Thymus (tissue), 11 donors: ENCODE results near the gene SORCS3. TPM values are rescaled to one million over a fixed set of nuclear protein-coding genes. Genes with fewer than 3 reads are reported as not detected.

Source experiments
- DNase-seq, 9 donors: peaks; one replicate each; pipeline ENCODE4 v3.0.0-alpha.2; 2013; ENCODE audit warnings: low spot score in 9 of 9, low read depth in 6 of 9, missing footprints in 1 of 9
- H3K27ac ChIP-seq, 2 donors: one replicate each; pipeline ENCODE4 v1.5.1; 2013; ENCODE audit warnings: control low read depth in 1 of 2, low read depth in 1 of 2, low read length in 1 of 2, mild to moderate bottlenecking in 1 of 2, moderate library complexity in 1 of 2
- H3K27me3 ChIP-seq, 2 donors: one replicate each; pipeline ENCODE4 v1.5.1; 2013; ENCODE audit warnings: low read length in 1 of 2; ENCODE audit not compliant: control insufficient read depth in 2 of 2, insufficient read depth in 1 of 2
- H3K36me3 ChIP-seq, 2 donors: one replicate each; pipeline ENCODE4 v1.5.1; 2013; ENCODE audit warnings: low read length in 1 of 2, mild to moderate bottlenecking in 1 of 2, moderate library complexity in 1 of 2; ENCODE audit not compliant: control insufficient read depth in 2 of 2, insufficient read depth in 2 of 2
- H3K4me1 ChIP-seq, 2 donors: one replicate each; pipeline ENCODE4 v1.5.1; 2013; ENCODE audit warnings: low read length in 2 of 2; ENCODE audit not compliant: control insufficient read depth in 2 of 2, insufficient read depth in 2 of 2
- H3K4me3 ChIP-seq, 2 donors: one replicate each; pipeline ENCODE4 v1.5.1; 2013; ENCODE audit warnings: low read length in 2 of 2, control low read depth in 1 of 2, mild to moderate bottlenecking in 1 of 2
- H3K9me3 ChIP-seq, 2 donors: one replicate each; pipeline ENCODE4 v1.5.1; 2013; ENCODE audit warnings: low read length in 1 of 2, mild to moderate bottlenecking in 1 of 2; ENCODE audit not compliant: control insufficient read depth in 2 of 2, insufficient read depth in 1 of 2
- WGBS: extraction: QIAGEN DNeasy Blood & Tissue Kit; methylation state at CpG from one replicate; pipeline ENCODE4 v1.1.7; 2013; 5-methylcytosine and 5-hydroxymethylcytosine counted together
- polyA plus RNA-seq: library from polyadenylated mRNA; stranded (reverse); fragments of 200-250 nt; gene quantifications from one replicate; pipeline ENCODE4 v1.2.3, GENCODE V29; 2013
- total RNA-seq: library from RNA; stranded (reverse); fragments of 120-200 nt; gene quantifications from one replicate; pipeline ENCODE4 v1.2.4, GENCODE V29; 2013
- donor health status: healthy.

The SORCS3 gene
- total and polyA plus RNA-seq, 2 donors = 0.05 TPM

DNA sequence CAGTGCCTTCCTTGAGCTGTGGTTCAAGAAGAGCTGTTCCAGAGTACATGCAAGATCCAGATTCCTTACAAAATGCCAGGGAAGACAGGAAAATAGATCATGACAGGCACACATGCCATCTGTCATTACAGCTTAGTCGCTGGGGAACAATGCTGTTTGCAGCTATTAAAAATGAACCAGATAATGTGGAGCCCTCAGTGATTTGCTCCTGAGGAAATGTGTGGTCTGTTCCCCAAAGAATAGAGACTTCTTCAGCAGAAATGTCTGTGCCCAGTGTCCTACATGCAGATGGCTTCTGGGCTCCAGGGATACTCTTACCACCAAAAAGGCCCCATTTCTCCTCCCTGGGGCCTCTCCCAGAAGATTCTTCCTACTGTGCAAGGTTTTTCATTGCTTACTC is 627.9 kb downstream of the SORCS3 start:
- 79% methylated on average over 1 of the region's 1 CpG for WGBS

DNA sequence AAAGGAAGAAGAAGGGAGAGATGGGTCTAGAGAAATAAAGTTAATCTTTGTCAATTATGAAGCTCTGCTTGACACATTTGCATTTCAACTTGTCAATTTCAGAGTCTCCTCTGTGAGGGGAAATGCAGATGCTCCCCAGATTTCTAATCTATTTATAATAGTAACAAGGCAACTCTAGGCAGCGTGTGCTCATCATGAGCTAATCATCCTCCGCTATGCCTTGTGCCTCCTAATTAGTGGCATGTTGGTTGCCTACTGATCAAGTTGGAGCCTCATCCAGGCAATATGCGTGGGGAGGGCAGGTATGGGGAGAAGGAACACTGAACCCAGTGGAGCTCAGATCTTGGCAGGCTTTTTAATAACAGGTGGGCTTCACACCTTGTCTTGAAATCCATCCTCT is 628.6 kb downstream of the SORCS3 start:
- WGBS = 87% methylated on average over 3 of the region's 3 CpGs
- H3K4me3 ChIP-seq = no peak overlapping the region
- no peaks in the 10 kb centered on the region for H3K27me3 ChIP-seq
- H3K9me3 ChIP-seq = no peaks in the 10 kb centered on the region
- no peaks in the 10 kb centered on the region for H3K4me1 ChIP-seq
- DNase-seq = no peak
- no peaks in the 10 kb centered on the region for H3K36me3 ChIP-seq
- no peak overlapping the region for H3K27ac ChIP-seq

More for the DNA sequence above, 627.9 kb downstream of the SORCS3 start:
- DNase-seq = no peak
- H3K36me3 ChIP-seq = no peaks in the 10 kb centered on the region
- no peaks in the 10 kb centered on the region for H3K9me3 ChIP-seq
- no peak overlapping the region for H3K4me3 ChIP-seq
- no peaks in the 10 kb centered on the region for H3K4me1 ChIP-seq
- no peak overlapping the region for H3K27ac ChIP-seq
- H3K27me3 ChIP-seq = no peaks in the 10 kb centered on the region

DNA sequence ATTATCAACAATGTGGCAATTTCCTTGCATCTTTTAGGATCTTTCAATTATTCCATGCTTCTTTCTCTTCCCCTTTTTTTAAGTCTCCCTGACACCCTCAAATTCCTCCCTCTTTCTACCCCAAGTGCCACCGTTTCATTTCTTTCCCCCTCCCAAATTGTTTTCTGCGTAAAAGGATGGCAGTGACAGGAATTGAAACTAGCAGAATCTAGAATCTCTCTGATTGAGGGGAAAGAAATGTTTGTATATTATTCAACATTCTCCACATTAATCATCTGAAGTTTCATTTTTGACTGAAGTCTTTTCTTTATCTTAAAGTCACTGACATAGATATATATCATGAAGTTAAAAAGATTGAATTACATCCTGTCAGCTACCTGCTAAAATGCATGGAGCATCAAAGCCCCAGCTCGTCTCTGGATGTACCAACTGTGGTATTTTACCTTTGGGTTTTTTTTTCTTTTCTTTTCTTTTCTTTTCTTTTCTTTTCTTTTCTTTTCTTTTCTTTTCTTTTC is 633.5 kb downstream of the SORCS3 start:
- Histone ChIP-seq H3K36me3 (no peaks in the 10 kb centered on the region), H3K27me3 (no peaks in the 10 kb centered on the region), H3K4me1 (no peaks in the 10 kb centered on the region), H3K9me3 (no peaks in the 10 kb centered on the region), H3K27ac (no peak overlapping the region), H3K4me3 (no peak overlapping the region)
- 78% methylated on average over 3 of the region's 3 CpGs for WGBS
- DNase-seq = no peak

DNA sequence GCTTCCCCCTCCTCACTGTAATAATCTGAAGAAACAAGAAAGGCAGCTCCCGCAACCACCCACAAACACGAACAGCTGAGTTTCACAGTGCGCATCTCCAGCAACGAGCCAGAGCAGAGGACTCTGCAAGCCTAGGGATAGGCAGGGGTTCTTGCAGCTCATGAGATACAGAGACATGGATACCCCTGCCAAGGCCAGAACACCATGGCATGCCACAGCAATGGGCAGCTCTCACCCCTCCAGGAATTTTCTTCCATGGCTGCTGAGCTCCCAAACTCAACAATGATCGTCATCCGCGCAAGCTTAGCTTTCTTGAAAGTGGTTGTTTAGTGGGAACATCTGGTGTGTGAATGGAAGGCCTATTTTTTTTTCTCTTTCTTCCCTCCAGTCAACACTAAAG is 637.3 kb downstream of the SORCS3 start:
- WGBS = 94% methylated on average over 7 of the region's 7 CpGs
- Histone ChIP-seq H3K4me1 (no peaks in the 10 kb centered on the region), H3K27me3 (no peaks in the 10 kb centered on the region), H3K27ac (no peak overlapping the region), H3K36me3 (no peaks in the 10 kb centered on the region), H3K4me3 (no peak overlapping the region), H3K9me3 (no peaks in the 10 kb centered on the region)
- DNase-seq = no peak

DNA sequence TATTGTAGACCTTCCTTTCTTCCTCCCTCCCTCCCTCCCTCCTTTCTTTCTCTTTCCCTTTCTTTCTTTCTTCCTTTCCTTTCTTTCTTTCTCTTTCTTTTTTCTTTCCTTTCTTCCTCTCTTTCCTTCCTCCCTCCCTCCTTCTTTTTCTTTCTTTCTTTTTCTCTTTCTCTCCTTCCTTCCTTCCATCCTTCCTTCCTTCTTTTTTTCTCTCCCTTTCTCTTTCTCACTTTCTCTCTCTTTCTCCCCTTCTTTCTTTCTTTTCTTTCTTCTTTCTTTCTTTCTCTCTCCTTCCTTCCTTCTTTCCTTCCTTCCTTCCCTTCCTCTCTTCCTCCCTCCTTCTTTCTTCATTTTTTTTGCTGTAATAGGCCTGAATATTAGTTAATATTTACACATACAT is 638.0 kb downstream of the SORCS3 start:
- Histone ChIP-seq H3K27me3 (no peaks in the 10 kb centered on the region), H3K36me3 (no peaks in the 10 kb centered on the region), H3K9me3 (no peaks in the 10 kb centered on the region), H3K4me1 (no peaks in the 10 kb centered on the region), H3K27ac (no peak overlapping the region), H3K4me3 (no peak overlapping the region)
- DNase-seq = no peak

DNA sequence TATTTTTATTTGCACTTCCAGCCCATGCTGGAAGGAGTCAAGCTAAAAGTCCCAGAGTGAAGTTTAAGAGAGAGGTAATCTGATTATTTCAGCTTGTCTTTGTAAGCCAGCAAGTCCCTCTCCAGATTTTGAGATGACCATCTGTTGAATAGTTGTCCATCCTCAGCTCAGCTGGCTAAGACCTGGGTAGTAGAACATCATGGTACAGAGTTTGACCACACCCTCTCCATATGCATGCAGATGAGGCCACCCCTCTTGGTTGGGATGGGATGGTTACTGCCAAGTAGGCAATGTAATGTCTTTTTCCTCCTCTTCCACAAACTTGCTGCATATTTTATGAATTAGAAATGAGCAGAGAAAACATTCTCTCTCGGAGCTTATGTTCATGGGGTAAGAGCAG is 639.8 kb downstream of the SORCS3 start:
- no peak overlapping the region for H3K4me3 ChIP-seq

DNA sequence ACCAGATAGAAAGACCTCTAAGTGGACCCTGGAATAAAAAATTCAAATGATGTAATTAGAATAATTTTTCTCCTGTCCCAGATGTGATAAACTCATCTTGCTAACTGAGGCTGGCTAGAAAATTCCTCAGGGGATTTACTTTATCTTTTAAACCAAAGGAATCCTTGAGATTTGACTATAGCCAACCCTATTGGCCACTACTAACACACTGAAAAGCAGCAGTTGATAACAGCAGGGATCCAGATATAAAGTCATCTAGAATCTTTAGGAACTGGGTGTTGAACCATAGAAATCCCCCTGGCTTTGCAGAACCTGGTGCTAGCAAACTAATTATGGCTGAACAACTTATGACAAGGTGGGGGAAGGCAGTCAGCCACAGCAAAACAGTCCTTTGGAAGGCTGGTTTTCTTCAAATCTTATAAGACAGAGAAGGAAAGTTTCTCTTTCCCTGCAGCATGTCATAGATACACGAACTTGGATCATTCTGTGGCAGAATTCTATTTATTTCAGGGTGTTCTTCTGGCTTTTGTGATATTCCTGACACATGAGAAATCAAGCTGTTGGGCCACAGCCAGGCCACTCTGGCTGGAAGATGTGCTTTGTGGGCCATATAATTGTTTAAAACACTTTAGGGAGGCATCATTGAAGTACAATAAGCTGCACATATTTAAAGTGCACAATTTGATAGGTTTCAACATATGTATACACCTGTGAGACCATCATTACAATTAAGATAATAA is 643.6 kb downstream of the SORCS3 start:
- Histone ChIP-seq H3K4me1 (no peaks in the 10 kb centered on the region), H3K27ac (no peak overlapping the region), H3K4me3 (no peak overlapping the region), H3K36me3 (no peaks in the 10 kb centered on the region), H3K9me3 (no peaks in the 10 kb centered on the region), H3K27me3 (no peaks in the 10 kb centered on the region)
- no peak for DNase-seq
- 44% methylated on average over 1 of the region's 1 CpG for WGBS

More for the DNA sequence above, 639.8 kb downstream of the SORCS3 start:
- H3K9me3 ChIP-seq = no peaks in the 10 kb centered on the region
- H3K27me3 ChIP-seq = no peaks in the 10 kb centered on the region
- H3K4me1 ChIP-seq = no peaks in the 10 kb centered on the region
- WGBS = 91% methylated on average over 1 of the region's 1 CpG
- H3K36me3 ChIP-seq = no peaks in the 10 kb centered on the region
- no peak for DNase-seq
- no peak overlapping the region for H3K27ac ChIP-seq

DNA sequence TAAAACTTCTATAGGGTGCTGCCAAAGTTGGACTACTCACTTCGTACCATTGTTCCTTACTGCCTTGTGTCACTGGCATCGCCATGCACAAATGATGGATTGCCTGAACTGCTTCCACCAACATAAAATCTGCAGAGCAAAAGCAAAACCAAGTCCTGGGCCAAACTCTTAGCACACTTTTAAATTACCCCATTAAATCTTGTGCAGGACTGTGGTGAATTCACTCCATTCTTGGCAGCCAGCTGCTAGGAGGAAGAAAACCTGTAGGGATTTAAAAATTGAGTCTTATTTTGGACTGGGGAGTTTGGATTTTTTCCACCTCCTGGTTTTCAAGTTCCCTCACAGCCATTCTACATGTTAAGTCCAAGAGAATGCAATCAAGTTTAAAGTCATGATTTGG is 646.9 kb downstream of the SORCS3 start:
- Histone ChIP-seq H3K27ac (no peak overlapping the region), H3K27me3 (no peaks in the 10 kb centered on the region), H3K4me1 (no peaks in the 10 kb centered on the region), H3K36me3 (no peaks in the 10 kb centered on the region), H3K9me3 (no peaks in the 10 kb centered on the region), H3K4me3 (no peak overlapping the region)
- WGBS = 51% methylated on average over 2 of the region's 2 CpGs
- DNase-seq = no peak

DNA sequence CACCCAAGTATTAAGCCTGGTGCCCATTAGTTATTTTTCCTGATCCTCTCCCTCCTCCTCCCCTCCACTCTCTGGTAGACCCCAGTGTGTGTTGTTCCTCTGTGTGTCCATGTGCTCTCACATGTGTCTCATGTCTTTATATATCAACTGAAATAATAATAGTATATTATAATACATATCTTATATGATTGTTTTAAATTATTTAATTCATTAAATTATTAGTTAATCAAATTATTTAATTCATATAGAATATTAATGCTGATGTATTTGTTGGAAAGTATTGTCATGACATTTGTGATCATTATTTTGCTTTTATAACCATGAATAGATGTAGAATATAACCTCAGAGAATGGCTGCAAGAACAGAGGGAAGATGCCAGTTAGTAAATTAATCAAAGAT is 647.5 kb downstream of the SORCS3 start:
- DNase-seq = no peak
- H3K4me3 ChIP-seq = no peak overlapping the region

More for the DNA sequence above, 647.5 kb downstream of the SORCS3 start:
- no peak overlapping the region for H3K27ac ChIP-seq
- H3K36me3 ChIP-seq = no peaks in the 10 kb centered on the region
- H3K4me1 ChIP-seq = no peaks in the 10 kb centered on the region
- H3K27me3 ChIP-seq = no peaks in the 10 kb centered on the region
- H3K9me3 ChIP-seq = peaks cover 0 to 1% of the 10 kb centered on the region in 2 donors
